GM21528 (cell line): ENCODE results near the gene PARVA.

ENCODE experiments used
- ATAC-seq: cut with Tn5 transposase; IDR thresholded peaks from one replicate; pipeline ENCODE4 v1.9.1; 2021; ENCODE audit warnings: mild to moderate bottlenecking, moderate library complexity; ENCODE audit not compliant: unreplicated experiment, low FRiP score

PARVA gene

GRCh38 chr11:12542186-12542935 is 165.0 kb downstream of the PARVA start:
- ATAC-seq, result no peak

GRCh38 chr11:12543596-12544415 is 166.4 kb downstream of the PARVA start:
- no peak for ATAC-seq

GRCh38 chr11:12544986-12545775 is 167.8 kb downstream of the PARVA start:
- ATAC-seq, result no peak

GRCh38 chr11:12546122-12546521 is 168.8 kb downstream of the PARVA start:
- ATAC-seq, result no peak

- ATAC-seq, result no peak
These were observed 169.3 kb downstream of the PARVA start for GRCh38 chr11:12546660-12547059.

- ATAC-seq, result no peak
These were observed 170.7 kb downstream of the PARVA start for GRCh38 chr11:12547953-12548650.

GRCh38 chr11:12552692-12553091 is 175.3 kb downstream of the PARVA start:
- ATAC-seq, result no peak

GRCh38 chr11:12554122-12554521 is 176.8 kb downstream of the PARVA start:
- ATAC-seq, result no peak

GRCh38 chr11:12556155-12556554 is 178.8 kb downstream of the PARVA start:
- ATAC-seq, result no peak

GRCh38 chr11:12556788-12557384 is 179.5 kb downstream of the PARVA start:
- ATAC-seq, result no peak

- no peak for ATAC-seq
These were observed 181.6 kb downstream of the PARVA start for GRCh38 chr11:12559011-12559410.

- ATAC-seq, result no peak
These were observed 183.0 kb downstream of the PARVA start for GRCh38 chr11:12560362-12560761.

- no peak for ATAC-seq
These were observed 183.5 kb downstream of the PARVA start for GRCh38 chr11:12560861-12561260.

GRCh38 chr11:12564012-12564411 is 186.6 kb downstream of the PARVA start:
- ATAC-seq, result no peak

GRCh38 chr11:12565406-12565805 is 188.0 kb downstream of the PARVA start:
- ATAC-seq, result no peak

- no peak for ATAC-seq
These were observed 190.5 kb downstream of the PARVA start for GRCh38 chr11:12567746-12568460.

GRCh38 chr11:12569499-12570425 is 192.4 kb downstream of the PARVA start:
- ATAC-seq, result no peak

GRCh38 chr11:12573707-12574485 is 196.5 kb downstream of the PARVA start:
- no peak for ATAC-seq
